ENCODE measurements around the gene GNAS. TPM values are rescaled to one million over a fixed set of nuclear protein-coding genes. Genes with fewer than 3 reads are reported as not detected.

The GNAS gene
- total RNA-seq, 2 donors from 2014 or later, result 755 to 1,096 TPM

GRCh38 chr20:58892932-58893224, 40.4 kb downstream of the GNAS start:
- Mint-ChIP-seq H3K27ac (peak overlapping the region; percentile 94), H3K27me3 (no peaks in the 10 kb centered on the region), H3K36me3 (ENCODE audit: low read depth) (peaks cover 3% of the 10 kb centered on the region), H3K4me3 (peak overlapping the region; percentile 98), H3K4me1 (peaks cover 43% of the 10 kb centered on the region)
- DNase-seq (no peak), ATAC-seq (no peak)
- H3K9me3 ChIP-seq (ENCODE audit: control insufficient read depth, low read length, poor library complexity, severe bottlenecking), result no peaks in the 10 kb centered on the region

GRCh38 chr20:58893355-58894120, 41.0 kb downstream of the GNAS start:
- ATAC-seq, result no peak
- Mint-ChIP-seq H3K36me3 (ENCODE audit: low read depth) (peaks cover 3% of the 10 kb centered on the region), H3K27me3 (no peaks in the 10 kb centered on the region), H3K4me1 (peaks cover 44% of the 10 kb centered on the region), H3K27ac (peak overlapping the region; percentile 94), H3K4me3 (peak overlapping the region; percentile 88)
- DNase-seq, result no peak
- no peaks in the 10 kb centered on the region for H3K9me3 ChIP-seq (ENCODE audit: control insufficient read depth, low read length, poor library complexity, severe bottlenecking)

GRCh38 chr20:58894652-58895447, 42.3 kb downstream of the GNAS start:
- Mint-ChIP-seq H3K36me3 (ENCODE audit: low read depth) (peaks cover 6% of the 10 kb centered on the region), H3K4me1 (peaks cover 53% of the 10 kb centered on the region), H3K27ac (peak overlapping the region; percentile 94), H3K4me3 (peak overlapping the region; percentile 88), H3K27me3 (no peaks in the 10 kb centered on the region)
- ATAC-seq (no peak), DNase-seq (no peak)
- no peaks in the 10 kb centered on the region for H3K9me3 ChIP-seq (ENCODE audit: control insufficient read depth, low read length, poor library complexity, severe bottlenecking)

- no peaks in the 10 kb centered on the region for H3K9me3 ChIP-seq (ENCODE audit: control insufficient read depth, low read length, poor library complexity, severe bottlenecking)
- no peak for DNase-seq
- Mint-ChIP-seq H3K4me1 (peaks cover 61% of the 10 kb centered on the region), H3K27ac (peak overlapping the region; percentile 94), H3K36me3 (ENCODE audit: low read depth) (peaks cover 6% of the 10 kb centered on the region), H3K27me3 (no peaks in the 10 kb centered on the region), H3K4me3 (peak overlapping the region; percentile 88)
- no peak for ATAC-seq
Observed at GRCh38 chr20:58895448-58896180, 43.1 kb downstream of the GNAS start.

GRCh38 chr20:58896820-58897219, 44.3 kb downstream of the GNAS start:
- H3K4me1 Mint-ChIP-seq, result peaks cover 63% of the 10 kb centered on the region
- ATAC-seq (no peak), DNase-seq (no peak)
- peak overlapping the region; percentile 57 for H3K4me3 Mint-ChIP-seq
- H3K36me3 Mint-ChIP-seq (ENCODE audit: low read depth), result peaks cover 6% of the 10 kb centered on the region
- H3K9me3 ChIP-seq (ENCODE audit: control insufficient read depth, low read length, poor library complexity, severe bottlenecking), result no peaks in the 10 kb centered on the region
- H3K27ac Mint-ChIP-seq, result peak overlapping the region; percentile 94
- H3K27me3 Mint-ChIP-seq, result no peaks in the 10 kb centered on the region

- H3K36me3 Mint-ChIP-seq (ENCODE audit: low read depth), result peaks cover 6% of the 10 kb centered on the region
- peak overlapping the region; percentile 7 for H3K4me3 Mint-ChIP-seq
- ATAC-seq, result no peak
- no peaks in the 10 kb centered on the region for H3K27me3 Mint-ChIP-seq
- peak overlapping the region; percentile 94 for H3K27ac Mint-ChIP-seq
- H3K4me1 Mint-ChIP-seq, result peaks cover 65% of the 10 kb centered on the region
- no peak for DNase-seq
- H3K9me3 ChIP-seq (ENCODE audit: control insufficient read depth, low read length, poor library complexity, severe bottlenecking), result no peaks in the 10 kb centered on the region
Observed at GRCh38 chr20:58897488-58897887, 45.0 kb downstream of the GNAS start.

- Mint-ChIP-seq H3K4me1 (peaks cover 56% of the 10 kb centered on the region), H3K27me3 (no peaks in the 10 kb centered on the region), H3K36me3 (ENCODE audit: low read depth) (peaks cover 8% of the 10 kb centered on the region), H3K27ac (peak overlapping the region; percentile 94), H3K4me3 (peak overlapping the region; percentile 31)
- H3K9me3 ChIP-seq (ENCODE audit: control insufficient read depth, low read length, poor library complexity, severe bottlenecking), result no peaks in the 10 kb centered on the region
- no peak for DNase-seq
- no peak for ATAC-seq
Observed at GRCh38 chr20:58898629-58899408, 46.3 kb downstream of the GNAS start.

- no peak for ATAC-seq
- Mint-ChIP-seq H3K27ac (peak overlapping the region; percentile 94), H3K27me3 (no peaks in the 10 kb centered on the region), H3K4me1 (peaks cover 52% of the 10 kb centered on the region), H3K36me3 (ENCODE audit: low read depth) (peaks cover 8% of the 10 kb centered on the region), H3K4me3 (no peak overlapping the region)
- no peaks in the 10 kb centered on the region for H3K9me3 ChIP-seq (ENCODE audit: control insufficient read depth, low read length, poor library complexity, severe bottlenecking)
- DNase-seq, result no peak
Observed at GRCh38 chr20:58899512-58899911, 47.0 kb downstream of the GNAS start.

GRCh38 chr20:58900397-58900796, 47.9 kb downstream of the GNAS start:
- H3K4me3 Mint-ChIP-seq, result no peak overlapping the region
- H3K36me3 Mint-ChIP-seq (ENCODE audit: low read depth), result peaks cover 8% of the 10 kb centered on the region
- ATAC-seq, result no peak
- peaks cover 45% of the 10 kb centered on the region for H3K4me1 Mint-ChIP-seq
- peak overlapping the region; percentile 94 for H3K27ac Mint-ChIP-seq
- DNase-seq, result no peak
- H3K9me3 ChIP-seq (ENCODE audit: control insufficient read depth, low read length, poor library complexity, severe bottlenecking), result no peaks in the 10 kb centered on the region
- no peaks in the 10 kb centered on the region for H3K27me3 Mint-ChIP-seq

GRCh38 chr20:58901488-58902402, 49.2 kb downstream of the GNAS start:
- no peak for ATAC-seq
- peaks cover 12% of the 10 kb centered on the region for H3K36me3 Mint-ChIP-seq (ENCODE audit: low read depth)
- peaks cover 43% of the 10 kb centered on the region for H3K4me1 Mint-ChIP-seq
- DNase-seq, result no peak
- H3K27ac Mint-ChIP-seq, result peak overlapping the region; percentile 8
- no peaks in the 10 kb centered on the region for H3K9me3 ChIP-seq (ENCODE audit: control insufficient read depth, low read length, poor library complexity, severe bottlenecking)
- peak overlapping the region; percentile 71 for H3K4me3 Mint-ChIP-seq
- no peaks in the 10 kb centered on the region for H3K27me3 Mint-ChIP-seq

GRCh38 chr20:58903614-58904013, 51.1 kb downstream of the GNAS start:
- no peak for ATAC-seq
- no peak for DNase-seq
- H3K27ac Mint-ChIP-seq, result peak overlapping the region; percentile 51
- no peaks in the 10 kb centered on the region for H3K27me3 Mint-ChIP-seq
- peaks cover 50% of the 10 kb centered on the region for H3K4me1 Mint-ChIP-seq
- H3K9me3 ChIP-seq (ENCODE audit: control insufficient read depth, low read length, poor library complexity, severe bottlenecking), result no peaks in the 10 kb centered on the region
- peaks cover 12% of the 10 kb centered on the region for H3K36me3 Mint-ChIP-seq (ENCODE audit: low read depth)
- no peak overlapping the region for H3K4me3 Mint-ChIP-seq

GRCh38 chr20:58905236-58905635, 52.7 kb downstream of the GNAS start:
- no peak for ATAC-seq
- no peak overlapping the region for H3K4me3 Mint-ChIP-seq
- DNase-seq, result no peak
- no peaks in the 10 kb centered on the region for H3K9me3 ChIP-seq (ENCODE audit: control insufficient read depth, low read length, poor library complexity, severe bottlenecking)
- H3K36me3 Mint-ChIP-seq (ENCODE audit: low read depth), result peaks cover 8% of the 10 kb centered on the region
- no peaks in the 10 kb centered on the region for H3K27me3 Mint-ChIP-seq
- H3K27ac Mint-ChIP-seq, result peak overlapping the region; percentile 92
- peaks cover 40% of the 10 kb centered on the region for H3K4me1 Mint-ChIP-seq

Data from T-helper 17 cell (primary cell).